ENCODE data around the gene PLPP4. TPM values are rescaled to one million over a fixed set of nuclear protein-coding genes. Genes with fewer than 3 reads are reported as not detected.

PLPP4 gene
- total RNA-seq, 4 donors from 2014 or later: 2.5 TPM; not detected in 3

DNA sequence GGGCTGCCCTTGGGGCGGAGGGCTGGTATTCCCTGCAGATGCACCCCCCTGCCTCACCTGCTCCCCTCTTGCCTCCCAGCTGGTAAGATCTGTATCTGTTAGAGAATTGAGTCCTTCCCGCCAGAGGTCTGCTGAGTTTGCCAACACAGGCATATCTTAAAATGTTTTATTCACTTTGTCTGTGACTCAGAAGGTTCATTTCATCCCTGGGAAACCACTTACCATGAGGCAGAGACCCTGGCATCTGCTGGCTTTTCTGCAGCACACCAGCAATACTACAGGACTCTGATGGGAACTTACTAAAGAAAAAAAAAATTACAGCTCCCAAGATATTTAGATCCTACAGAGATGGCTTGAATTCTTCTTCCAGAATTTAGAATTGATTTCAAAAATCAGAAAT, 131.3 kb downstream of the PLPP4 start:
- Histone ChIP-seq H3K27me3 (peaks cover 36% of the 10 kb centered on the region), H3K4me1 (no peaks in the 10 kb centered on the region), H3K36me3 (no peaks in the 10 kb centered on the region), H3K27ac (no peak overlapping the region), H3K9me3 (peaks cover 0 to 5% (median 0%) of the 10 kb centered on the region in 3 donors), H3K4me3 (no peak overlapping the region)
- TF ChIP-seq POLR2AphosphoS5 (IDR thresholded peaks at IDR 0.05) (no peak), POLR2A (IDR thresholded peaks at IDR 0.05) (no peak), EP300 (IDR thresholded peaks at IDR 0.05) (no peak)
- TF ChIP-seq, protein P1, sequence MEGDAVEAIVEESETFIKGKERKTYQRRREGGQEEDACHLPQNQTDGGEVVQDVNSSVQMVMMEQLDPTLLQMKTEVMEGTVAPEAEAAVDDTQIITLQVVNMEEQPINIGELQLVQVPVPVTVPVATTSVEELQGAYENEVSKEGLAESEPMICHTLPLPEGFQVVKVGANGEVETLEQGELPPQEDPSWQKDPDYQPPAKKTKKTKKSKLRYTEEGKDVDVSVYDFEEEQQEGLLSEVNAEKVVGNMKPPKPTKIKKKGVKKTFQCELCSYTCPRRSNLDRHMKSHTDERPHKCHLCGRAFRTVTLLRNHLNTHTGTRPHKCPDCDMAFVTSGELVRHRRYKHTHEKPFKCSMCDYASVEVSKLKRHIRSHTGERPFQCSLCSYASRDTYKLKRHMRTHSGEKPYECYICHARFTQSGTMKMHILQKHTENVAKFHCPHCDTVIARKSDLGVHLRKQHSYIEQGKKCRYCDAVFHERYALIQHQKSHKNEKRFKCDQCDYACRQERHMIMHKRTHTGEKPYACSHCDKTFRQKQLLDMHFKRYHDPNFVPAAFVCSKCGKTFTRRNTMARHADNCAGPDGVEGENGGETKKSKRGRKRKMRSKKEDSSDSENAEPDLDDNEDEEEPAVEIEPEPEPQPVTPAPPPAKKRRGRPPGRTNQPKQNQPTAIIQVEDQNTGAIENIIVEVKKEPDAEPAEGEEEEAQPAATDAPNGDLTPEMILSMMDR (IDR thresholded peaks at IDR 0.05): no peak
- no peak for ATAC-seq
- WGBS, 2 donors (ENCODE audit: low coverage in 1 of 2): no CpG with 5 or more reads among the region's 2 CpGs

DNA sequence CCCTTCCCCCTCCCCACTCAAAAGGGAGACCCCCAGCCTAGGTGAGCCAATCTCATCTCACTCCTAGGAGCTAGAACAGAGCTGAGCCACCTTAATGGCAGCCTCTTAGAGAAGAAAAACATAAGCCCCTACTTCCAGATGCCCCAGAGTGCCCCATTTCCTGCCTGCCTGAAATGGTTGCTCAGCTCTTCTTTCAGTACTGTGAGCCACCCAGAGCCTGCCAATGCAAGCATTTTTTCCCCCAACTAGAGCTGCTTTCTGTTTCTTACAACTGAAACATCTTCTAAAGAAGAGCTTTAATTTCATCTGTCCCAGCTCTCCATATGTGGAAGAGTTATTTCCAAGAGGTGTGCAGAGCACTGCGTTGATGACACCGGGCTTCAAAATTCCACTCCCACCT, 136.7 kb downstream of the PLPP4 start:
- H3K9me3 ChIP-seq: peaks cover 0 to 5% (median 0%) of the 10 kb centered on the region in 3 donors
- WGBS, 2 donors (ENCODE audit: low coverage in 1 of 2): 93% methylated on average over 2 of the region's 2 CpGs; no CpG with 5 or more reads in 1 of the 2 donors
- no peak overlapping the region for H3K27ac ChIP-seq
- no peaks in the 10 kb centered on the region for H3K4me1 ChIP-seq
- no peak overlapping the region for H3K4me3 ChIP-seq
- H3K36me3 ChIP-seq: no peaks in the 10 kb centered on the region
- no peak for ATAC-seq
- TF ChIP-seq, protein P1 (IDR thresholded peaks at IDR 0.05): no peak
- no peak for TF ChIP-seq POLR2AphosphoS5 (IDR thresholded peaks at IDR 0.05)
- no peak for TF ChIP-seq EP300 (IDR thresholded peaks at IDR 0.05)
- TF ChIP-seq POLR2A (IDR thresholded peaks at IDR 0.05): no peak
- H3K27me3 ChIP-seq: peaks cover 26% of the 10 kb centered on the region

DNA sequence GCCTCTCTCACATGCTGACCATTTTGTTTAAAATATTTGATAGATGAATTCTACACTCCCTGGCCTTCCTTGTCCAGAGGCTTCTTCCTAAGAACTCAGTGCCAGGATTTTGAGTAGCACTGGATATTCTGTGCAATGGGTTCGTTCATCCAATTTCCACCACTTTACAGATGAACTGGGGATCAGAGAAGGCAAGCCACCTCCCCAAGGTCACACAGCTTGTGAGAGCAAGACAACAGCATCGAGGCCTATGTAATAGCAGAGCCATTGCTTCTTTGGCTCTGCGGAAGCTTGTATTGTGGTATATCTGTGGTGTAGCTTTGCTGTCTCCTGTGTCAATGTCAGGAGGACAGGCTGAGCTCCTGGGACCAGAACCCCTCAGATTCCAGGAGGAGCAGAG, 140.9 kb downstream of the PLPP4 start:
- ATAC-seq: no peak
- H3K4me3 ChIP-seq: no peak overlapping the region
- peaks cover 2% of the 10 kb centered on the region for H3K27me3 ChIP-seq
- no peaks in the 10 kb centered on the region for H3K4me1 ChIP-seq
- peaks cover 0 to 6% (median 0%) of the 10 kb centered on the region in 3 donors for H3K9me3 ChIP-seq
- 82 to 90% methylated on average over 2 of the region's 3 CpGs for WGBS, 2 donors (ENCODE audit: low coverage in 1 of 2)
- TF ChIP-seq, protein P1 (IDR thresholded peaks at IDR 0.05): no peak
- TF ChIP-seq POLR2A (IDR thresholded peaks at IDR 0.05) (no peak), EP300 (IDR thresholded peaks at IDR 0.05) (no peak), POLR2AphosphoS5 (IDR thresholded peaks at IDR 0.05) (no peak)
- H3K36me3 ChIP-seq: no peaks in the 10 kb centered on the region
- no peak overlapping the region for H3K27ac ChIP-seq

DNA sequence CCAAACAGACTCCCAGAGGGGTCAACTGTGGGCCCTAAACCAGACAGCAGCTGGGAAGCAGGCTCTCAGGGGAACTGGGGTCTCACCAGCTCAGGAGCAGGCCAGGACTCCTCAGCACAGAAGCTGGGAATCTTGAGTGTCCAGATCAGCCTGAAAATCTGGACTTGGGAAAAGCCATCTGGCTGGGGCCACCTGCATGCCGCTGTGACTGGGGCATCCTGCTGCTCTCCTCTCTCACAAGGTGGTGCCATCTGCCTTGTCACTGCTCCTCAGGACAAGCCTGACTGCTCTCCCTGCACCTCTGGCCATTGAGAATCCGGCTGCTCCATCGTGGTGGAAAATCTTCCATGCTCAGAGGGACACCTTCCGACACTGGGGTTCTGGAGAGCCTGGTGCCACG, 141.4 kb downstream of the PLPP4 start:
- H3K27ac ChIP-seq: no peak overlapping the region
- H3K9me3 ChIP-seq: peaks cover 0 to 7% (median 0%) of the 10 kb centered on the region in 3 donors
- no peaks in the 10 kb centered on the region for H3K36me3 ChIP-seq
- H3K4me3 ChIP-seq: no peak overlapping the region
- TF ChIP-seq POLR2AphosphoS5 (IDR thresholded peaks at IDR 0.05) (no peak), EP300 (IDR thresholded peaks at IDR 0.05) (no peak), POLR2A (IDR thresholded peaks at IDR 0.05) (no peak)
- TF ChIP-seq, protein P1 (IDR thresholded peaks at IDR 0.05): no peak
- no peak for ATAC-seq
- no peaks in the 10 kb centered on the region for H3K4me1 ChIP-seq
- no CpG with 5 or more reads among the region's 5 CpGs for whole genome bisulfite sequencing, 2 donors (ENCODE audit: low coverage in 1 of 2)
- no peaks in the 10 kb centered on the region for H3K27me3 ChIP-seq

DNA sequence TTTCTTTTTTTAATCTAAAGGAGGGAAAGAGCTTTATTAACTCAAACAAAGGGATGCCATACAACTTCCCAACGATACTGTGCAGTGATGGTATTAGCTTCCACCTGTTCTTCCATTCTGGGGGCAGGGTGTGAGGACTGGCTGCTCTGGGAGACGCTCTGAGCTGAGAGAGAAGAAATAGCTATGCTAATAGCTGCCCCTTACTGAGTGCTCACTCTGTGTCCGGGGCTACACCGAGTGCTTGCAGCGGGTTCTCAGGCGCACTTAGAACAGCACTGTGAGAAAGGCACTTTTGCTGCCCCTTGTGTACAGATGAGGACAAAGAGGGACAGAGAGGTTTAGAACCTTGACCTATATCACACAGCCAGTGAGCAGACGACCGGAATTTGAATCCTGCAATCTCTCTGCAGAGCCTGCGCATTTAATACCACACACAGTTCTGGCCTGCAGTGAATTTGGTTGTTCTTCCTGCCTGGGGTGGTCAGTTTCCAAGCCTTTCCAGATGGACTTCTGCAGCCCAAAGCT, 142.2 kb downstream of the PLPP4 start:
- no peak overlapping the region for H3K27ac ChIP-seq
- 41 to 60% methylated on average over 1 to 5 of the region's 9 CpGs for WGBS, 2 donors (ENCODE audit: low coverage in 1 of 2)
- peaks cover 0 to 15% (median 0%) of the 10 kb centered on the region in 3 donors for H3K9me3 ChIP-seq
- no peak for ATAC-seq
- H3K4me3 ChIP-seq: no peak overlapping the region
- H3K36me3 ChIP-seq: no peaks in the 10 kb centered on the region
- TF ChIP-seq POLR2AphosphoS5 (IDR thresholded peaks at IDR 0.05) (no peak), POLR2A (IDR thresholded peaks at IDR 0.05) (no peak), EP300 (IDR thresholded peaks at IDR 0.05) (no peak)
- TF ChIP-seq, protein P1 (IDR thresholded peaks at IDR 0.05): no peak
- no peaks in the 10 kb centered on the region for H3K4me1 ChIP-seq
- no peaks in the 10 kb centered on the region for H3K27me3 ChIP-seq
